ENCODE measurements around the gene NABP2. TPM values are rescaled to one million over a fixed set of nuclear protein-coding genes. Genes with fewer than 3 reads are reported as not detected.

NABP2 gene
- total and polyA plus RNA-seq, 3 donors from 2014 or later = 27.5 to 40.8 (median 30.4) TPM

DNA sequence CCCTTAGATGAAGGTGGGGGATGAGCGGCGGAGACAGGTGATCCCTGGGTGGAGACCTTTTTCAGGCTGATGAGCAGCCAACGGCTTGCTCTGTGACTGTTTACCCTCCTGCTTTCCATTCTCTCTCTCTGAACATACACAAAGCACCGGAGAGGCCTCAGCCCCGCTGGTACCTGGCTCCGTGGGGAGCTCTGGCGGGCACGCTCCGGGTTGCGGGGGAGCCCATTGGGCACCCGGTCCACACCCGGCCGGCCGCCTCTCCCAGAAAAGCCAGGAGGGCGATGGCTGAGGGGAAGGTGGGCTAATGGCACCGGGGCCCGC lies 35.4 kb upstream of the NABP2 start:
- Histone ChIP-seq H3K4me3 (peak overlapping the region; percentile 80 to 89), H3K4me1 (peaks cover 15% of the 10 kb centered on the region), H3K9me3 (no peaks in the 10 kb centered on the region), H3K27ac (peak overlapping the region; percentile 82 to 92), H3K36me3 (ENCODE audit: low read depth, missing control alignments) (no peaks in the 10 kb centered on the region), H3K27me3 (no peaks in the 10 kb centered on the region)
- WGBS, 2 donors = 1 to 2% methylated on average over 9 to 17 of the region's 17 CpGs
- DNase-seq = no peak
- intact Hi-C loops (cut with DNase I; ENCODE audit: low total_unique reads) = loop anchor here (2.0 kb wide), 1 partner anchor 70 kb away; the partner anchor contains the start of gene ZC3H10
- TF ChIP-seq POLR2A (IDR thresholded peaks at IDR 0.05) = no peak
- TF ChIP-seq, protein P1, sequence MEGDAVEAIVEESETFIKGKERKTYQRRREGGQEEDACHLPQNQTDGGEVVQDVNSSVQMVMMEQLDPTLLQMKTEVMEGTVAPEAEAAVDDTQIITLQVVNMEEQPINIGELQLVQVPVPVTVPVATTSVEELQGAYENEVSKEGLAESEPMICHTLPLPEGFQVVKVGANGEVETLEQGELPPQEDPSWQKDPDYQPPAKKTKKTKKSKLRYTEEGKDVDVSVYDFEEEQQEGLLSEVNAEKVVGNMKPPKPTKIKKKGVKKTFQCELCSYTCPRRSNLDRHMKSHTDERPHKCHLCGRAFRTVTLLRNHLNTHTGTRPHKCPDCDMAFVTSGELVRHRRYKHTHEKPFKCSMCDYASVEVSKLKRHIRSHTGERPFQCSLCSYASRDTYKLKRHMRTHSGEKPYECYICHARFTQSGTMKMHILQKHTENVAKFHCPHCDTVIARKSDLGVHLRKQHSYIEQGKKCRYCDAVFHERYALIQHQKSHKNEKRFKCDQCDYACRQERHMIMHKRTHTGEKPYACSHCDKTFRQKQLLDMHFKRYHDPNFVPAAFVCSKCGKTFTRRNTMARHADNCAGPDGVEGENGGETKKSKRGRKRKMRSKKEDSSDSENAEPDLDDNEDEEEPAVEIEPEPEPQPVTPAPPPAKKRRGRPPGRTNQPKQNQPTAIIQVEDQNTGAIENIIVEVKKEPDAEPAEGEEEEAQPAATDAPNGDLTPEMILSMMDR (IDR thresholded peaks at IDR 0.05) = no peak

DNA sequence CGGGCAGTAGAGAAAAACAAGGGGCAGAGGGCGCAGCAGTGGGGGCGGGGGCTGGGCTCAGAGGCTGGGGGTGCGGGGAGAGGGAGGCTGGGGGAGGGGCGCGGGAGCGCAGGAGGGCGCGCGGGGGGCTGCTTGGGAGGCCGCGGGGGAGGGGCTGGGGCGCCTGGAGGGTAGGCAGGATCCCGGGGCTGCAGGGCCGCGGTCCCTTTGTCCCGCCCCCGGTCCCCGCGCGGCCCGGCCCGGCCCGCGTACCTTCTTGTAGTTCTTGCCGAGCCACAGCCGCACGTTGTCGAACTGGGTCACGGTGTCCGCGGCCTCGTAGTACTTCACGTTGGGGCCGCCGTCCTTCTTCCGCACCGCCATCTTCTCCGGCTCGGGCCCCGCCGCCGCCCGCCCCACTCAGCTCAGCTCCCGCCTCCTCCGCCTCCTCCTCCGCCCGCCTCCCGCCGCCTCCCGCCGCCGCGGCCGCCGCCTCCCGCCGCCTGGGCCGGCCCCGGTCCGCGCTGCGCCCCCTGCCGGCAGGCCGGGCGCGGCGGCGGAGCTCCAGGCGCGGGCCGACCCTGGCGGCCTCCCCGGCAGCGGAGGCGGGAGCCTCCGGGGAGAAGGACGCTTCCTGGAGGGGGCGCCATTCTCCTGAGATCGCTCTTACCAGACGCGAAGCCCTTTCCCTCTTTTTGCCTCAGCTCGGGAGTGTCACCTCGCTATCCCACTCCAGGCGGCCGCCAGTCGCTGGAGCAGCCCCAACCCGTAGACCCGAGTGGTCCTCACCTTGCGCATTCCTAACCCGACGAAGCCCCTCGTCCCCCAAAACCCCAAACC lies 34.8 kb upstream of the NABP2 start, which contains the start of gene SMARCC2:
Gene SMARCC2 (minus strand): TSS at position 385 of the 819 bp plus-strand sequence. CDS start 22 bp downstream, at position 363.
- TF ChIP-seq, protein P1 (IDR thresholded peaks at IDR 0.05) = peak; percentile 64 to 97 (median 68)
- no peak for TF ChIP-seq POLR2A (IDR thresholded peaks at IDR 0.05)
- H3K27me3 ChIP-seq = no peaks in the 10 kb centered on the region
- intact Hi-C loops (cut with DNase I; ENCODE audit: low total_unique reads) = loop anchor here (2.0 kb wide), 1 partner anchor 71 kb away; the partner anchor contains the start of gene ZC3H10
- DNase-seq = peak; percentile 91
- 0 to 2% methylated on average over 11 to 65 of the region's 93 CpGs for WGBS, 2 donors
- no peaks in the 10 kb centered on the region for H3K9me3 ChIP-seq
- peak within 1 kb of the TSS; percentile 80 to 89 for H3K4me3 ChIP-seq
- H3K4me1 ChIP-seq = peaks cover 15% of the 10 kb centered on the region
- H3K36me3 ChIP-seq (ENCODE audit: low read depth, missing control alignments) = no peaks in the 10 kb centered on the region
- peak within 1 kb of the TSS; percentile 92 to 97 for H3K27ac ChIP-seq

DNA sequence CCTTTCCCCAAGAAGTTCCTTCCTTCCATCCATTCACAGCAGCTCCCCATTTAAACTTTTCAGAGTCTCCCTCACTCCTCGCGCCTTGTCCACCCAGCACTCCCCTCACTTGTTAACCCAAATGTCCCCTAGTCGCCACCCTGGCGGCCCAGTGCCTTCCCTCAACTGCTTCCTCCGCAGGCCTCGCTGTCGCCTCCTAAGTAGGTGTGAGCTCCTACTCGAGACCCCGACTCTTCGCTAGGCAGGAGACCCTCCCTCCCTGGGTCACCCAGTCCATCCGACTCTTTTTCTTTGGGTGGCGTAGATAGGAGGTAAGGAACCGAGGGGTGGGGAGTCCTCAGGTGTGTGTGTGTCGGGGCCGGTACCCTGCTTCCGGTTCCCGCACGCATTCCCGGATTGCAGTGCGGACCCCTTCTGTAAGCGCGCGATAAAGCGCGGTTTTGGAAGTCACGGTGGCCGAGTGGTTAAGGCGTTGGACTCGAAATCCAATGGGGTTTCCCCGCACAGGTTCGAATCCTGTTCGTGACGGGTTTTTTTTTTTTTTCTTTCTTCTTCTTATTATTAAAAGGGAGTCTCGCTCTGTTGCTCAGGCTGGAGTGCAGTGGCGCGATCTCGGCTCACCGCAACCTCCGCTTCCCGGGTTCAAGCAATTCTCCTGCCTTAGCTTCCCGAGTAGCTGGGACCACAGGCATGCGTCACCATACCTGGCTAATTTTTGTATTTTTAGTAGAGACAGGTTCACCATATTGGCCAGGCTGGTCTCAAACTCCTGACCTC lies 34.0 kb upstream of the NABP2 start:
- no peaks in the 10 kb centered on the region for H3K9me3 ChIP-seq
- H3K4me3 ChIP-seq = peak overlapping the region; percentile 80 to 89
- peak; percentile 89 for DNase-seq
- no peaks in the 10 kb centered on the region for H3K27me3 ChIP-seq
- no peaks in the 10 kb centered on the region for H3K36me3 ChIP-seq (ENCODE audit: low read depth, missing control alignments)
- H3K4me1 ChIP-seq = peaks cover 15% of the 10 kb centered on the region
- 1% methylated on average over 40 to 42 of the region's 42 CpGs for WGBS, 2 donors
- intact Hi-C loops (cut with DNase I; ENCODE audit: low total_unique reads) = loop anchor here (2.0 kb wide), 1 partner anchor 71 kb away; the partner anchor contains the start of gene ZC3H10
- peak overlapping the region; percentile 92 to 97 for H3K27ac ChIP-seq
- TF ChIP-seq POLR2A (IDR thresholded peaks at IDR 0.05) = no peak
- TF ChIP-seq, protein P1 (IDR thresholded peaks at IDR 0.05) = peak in 2 of 3 experiments; percentile 1 to 24

DNA sequence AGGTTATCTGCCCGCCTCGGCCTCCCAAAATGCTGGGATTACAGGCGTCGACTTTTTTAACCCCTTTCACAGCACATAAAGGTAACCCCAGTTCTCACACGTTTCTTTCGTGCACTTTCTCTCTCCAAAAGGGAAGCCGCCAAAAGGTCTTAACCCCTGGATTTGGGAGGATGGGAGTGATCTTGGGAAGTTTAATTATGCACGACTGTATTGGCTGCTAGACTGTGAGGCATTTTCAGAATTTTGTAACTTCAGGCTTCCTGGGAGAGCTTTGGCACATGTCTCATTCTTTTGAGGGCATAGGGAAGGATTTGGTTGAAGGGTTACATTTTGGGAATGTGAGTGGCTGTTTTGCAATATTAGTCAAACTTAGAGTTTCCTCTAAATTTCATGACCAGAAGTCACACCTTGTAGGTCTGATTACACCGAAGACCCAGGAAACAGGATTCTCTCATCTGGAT lies 33.4 kb upstream of the NABP2 start:
- Histone ChIP-seq H3K36me3 (ENCODE audit: low read depth, missing control alignments) (no peaks in the 10 kb centered on the region), H3K4me3 (peak overlapping the region; percentile 80 to 89), H3K9me3 (no peaks in the 10 kb centered on the region), H3K4me1 (peaks cover 15% of the 10 kb centered on the region), H3K27ac (peak overlapping the region; percentile 92 to 97), H3K27me3 (no peaks in the 10 kb centered on the region)
- no peak for DNase-seq
- WGBS, 2 donors = 13 to 14% methylated on average over 9 of the region's 9 CpGs
- TF ChIP-seq, protein P1 (IDR thresholded peaks at IDR 0.05) = no peak
- TF ChIP-seq POLR2A (IDR thresholded peaks at IDR 0.05) = no peak
- intact Hi-C loops (cut with DNase I; ENCODE audit: low total_unique reads) = no loop called here

Data from testis (tissue), 3 donors.